Spleen (tissue), 11 donors: ENCODE results near the gene TCF7. TPM values are rescaled to one million over a fixed set of nuclear protein-coding genes. Genes with fewer than 3 reads are reported as not detected.

Experiments
- DNase-seq: peaks from one replicate; pipeline ENCODE4 v3.0.0-alpha.2; 2020
- H3K27ac ChIP-seq, 8 donors: fragments of 200-600 bp; sonication (generic) in 7 of 8; 1 replicate in 4 of 8; 2 replicates in 4 of 8; pipeline versions ENCODE4 v1.5.0 to v1.8.0; 2016 to 2021; ENCODE audit warnings: inconsistent platforms in 4 of 8, mild to moderate bottlenecking in 4 of 8, moderate library complexity in 1 of 8
- H3K27me3 ChIP-seq, 7 donors: fragments of 200-600 bp; sonication (generic) in 6 of 7; replicated peaks in 1 of 7; 1 replicate in 4 of 7; 2 replicates in 3 of 7; pipeline versions ENCODE4 v1.5.0 to v1.8.0; 2016 to 2021; ENCODE audit warnings: inconsistent platforms in 3 of 7, mild to moderate bottlenecking in 1 of 7
- H3K36me3 ChIP-seq, 6 donors: fragments of 200-600 bp; sonication (generic) in 5 of 6; 1 replicate in 4 of 6; 2 replicates in 2 of 6; pipeline versions ENCODE4 v1.5.0 to v1.8.0; 2016 to 2021; ENCODE audit warnings: inconsistent platforms in 2 of 6
- H3K4me1 ChIP-seq, 6 donors: fragments of 200-600 bp; sonication (generic) in 5 of 6; 1 replicate in 3 of 6; 2 replicates in 3 of 6; pipeline versions ENCODE4 v1.5.0 to v1.8.0; 2016 to 2021; ENCODE audit warnings: inconsistent platforms in 3 of 6
- H3K4me3 ChIP-seq, 8 donors: fragments of 200-600 bp; sonication (generic) in 7 of 8; 1 replicate in 4 of 8; 2 replicates in 4 of 8; pipeline versions ENCODE4 v1.5.0 to v1.8.0; 2016 to 2021; ENCODE audit warnings: inconsistent platforms in 4 of 8, mild to moderate bottlenecking in 4 of 8, moderate library complexity in 2 of 8
- H3K9me3 ChIP-seq, 8 donors: fragments of 200-600 bp; sonication (generic) in 7 of 8; 1 replicate in 4 of 8; 2 replicates in 4 of 8; pipeline versions ENCODE4 v1.5.0 to v1.8.0; 2016 to 2021; ENCODE audit warnings: inconsistent platforms in 4 of 8
- POLR2A ChIP-seq, 3 donors: fragments of 450-650 bp; IDR thresholded peaks; one replicate each; pipeline ENCODE4 v1.5.1; 2017; ENCODE audit warnings: antibody characterized with exemption in 3 of 3, mild to moderate bottlenecking in 1 of 3
- POLR2AphosphoS5 ChIP-seq, 3 donors: sonication (generic); formaldehyde crosslinking; IDR thresholded peaks; one replicate each; pipeline ENCODE4 v1.5.1; 2017; ENCODE audit warnings: antibody characterized with exemption in 3 of 3
- WGBS, 5 donors: extraction: QIAGEN DNeasy Blood & Tissue Kit in 3 of 5; methylation state at CpG; one replicate each; pipeline versions ENCODE4 v1.1.5 to v1.1.7; 2013 to 2018; 5-methylcytosine and 5-hydroxymethylcytosine counted together
- intact Hi-C: fragments of 100-400 bp; cut with DNase I; formaldehyde crosslinking; loops from one replicate; pipeline ENCODE4 v1.15.0; 2023; ENCODE audit warnings: low total_unique reads
- polyA plus RNA-seq, 3 donors: library from polyadenylated mRNA; stranded (reverse); fragments of 200-250 nt; gene quantifications; one replicate each; pipeline ENCODE4 v1.2.1, GENCODE V29; 2013
- small RNA-seq, 4 donors: library from RNA; depleted of rRNA; stranded (forward); fragments of <200 nt; gene quantifications; one replicate each; pipeline ENCODE3, GENCODE V24; 2016
- total RNA-seq, 7 donors: library from RNA; depleted of rRNA in 3 of 7; stranded (reverse); fragments of >200 nt in 3 of 7; fragmentation: NEBNext Ultra II Directional in 4 of 7; extraction: Animal tissue kit (Norgen Biotek cat#: 25700) in 4 of 7; gene quantifications; one replicate each; pipeline versions ENCODE4 v1.1.0 to v1.2.1, GENCODE V29; 2016 to 2021
- TF ChIP-seq, protein P1 (sequence below), 11 experiments: fragments of 200-600 bp in 7 of 11; fragments of 450-650 bp in 4 of 11; sonication (generic) in 4 of 11; IDR thresholded peaks in 8 of 11; conservative IDR thresholded peaks in 3 of 11; 1 replicate in 7 of 11; 2 replicates in 4 of 11; pipeline versions ENCODE4 v1.4.0 to v1.8.0; 2016 to 2021; ENCODE audit warnings: antibody characterized with exemption in 11 of 11, inconsistent platforms in 4 of 11, mild to moderate bottlenecking in 1 of 11
- donor health status: healthy with polysubstance abuse.
- donor health status: DM: no; HTN: no; CAD: no; lungs with moderate emphysema.
- donor health status: DM: no; HTN: no; CAD: no.
- donor health status: Bipolar disorder and iron deficiency.
- donor health status: healthy.
- donor health status: DM: no; HTN: no; CAD: no.
- donor health status: DM: yes; HTN: yes; CAD: no.

TCF7 gene
- total and polyA plus RNA-seq, 10 donors = 13.7 to 88.3 (median 36.8) TPM

- no peak for DNase-seq
- Histone ChIP-seq H3K9me3 (no peaks in the 10 kb centered on the region), H3K4me3 (no peak overlapping the region), H3K27me3 (no peaks in the 10 kb centered on the region), H3K4me1 (no peaks in the 10 kb centered on the region), H3K36me3 (peaks cover 3 to 60% (median 51%) of the 10 kb centered on the region in 6 donors), H3K27ac (no peak overlapping the region)
- WGBS, 5 donors = 76 to 88% (median 79%) methylated on average over 5 of the region's 5 CpGs
- TF ChIP-seq, protein P1, sequence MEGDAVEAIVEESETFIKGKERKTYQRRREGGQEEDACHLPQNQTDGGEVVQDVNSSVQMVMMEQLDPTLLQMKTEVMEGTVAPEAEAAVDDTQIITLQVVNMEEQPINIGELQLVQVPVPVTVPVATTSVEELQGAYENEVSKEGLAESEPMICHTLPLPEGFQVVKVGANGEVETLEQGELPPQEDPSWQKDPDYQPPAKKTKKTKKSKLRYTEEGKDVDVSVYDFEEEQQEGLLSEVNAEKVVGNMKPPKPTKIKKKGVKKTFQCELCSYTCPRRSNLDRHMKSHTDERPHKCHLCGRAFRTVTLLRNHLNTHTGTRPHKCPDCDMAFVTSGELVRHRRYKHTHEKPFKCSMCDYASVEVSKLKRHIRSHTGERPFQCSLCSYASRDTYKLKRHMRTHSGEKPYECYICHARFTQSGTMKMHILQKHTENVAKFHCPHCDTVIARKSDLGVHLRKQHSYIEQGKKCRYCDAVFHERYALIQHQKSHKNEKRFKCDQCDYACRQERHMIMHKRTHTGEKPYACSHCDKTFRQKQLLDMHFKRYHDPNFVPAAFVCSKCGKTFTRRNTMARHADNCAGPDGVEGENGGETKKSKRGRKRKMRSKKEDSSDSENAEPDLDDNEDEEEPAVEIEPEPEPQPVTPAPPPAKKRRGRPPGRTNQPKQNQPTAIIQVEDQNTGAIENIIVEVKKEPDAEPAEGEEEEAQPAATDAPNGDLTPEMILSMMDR (IDR thresholded peaks at IDR 0.05 in 8 of 11, conservative IDR thresholded peaks at IDR 0.05 in 3 of 11) = no peak
- no peak for TF ChIP-seq POLR2AphosphoS5 (IDR thresholded peaks at IDR 0.05)
- no peak for TF ChIP-seq POLR2A (IDR thresholded peaks at IDR 0.05)
- intact Hi-C loops = no loop called here
Measured at GRCh38 chr5:134195666-134196065, 81.2 kb downstream of the TCF7 start.

Small RNA genes within 50 kb of the gene (small RNA-seq; reads per million reads assigned to genes)
- 0 reads per million in 4 donors for gene AC008608.1

Other genes with a start within 250 kb of the TCF7 start
- 10 to 100 TPM; 25.4 to 49.6 (median 28.6) TPM for gene C5orf15, start 146.1 kb upstream of the TCF7 start, total RNA-seq
- gene C5orf15, start 146.1 kb upstream of the TCF7 start, polyA plus RNA-seq = 10 to 100 TPM; 28.1 to 28.8 (median 28.4) TPM
- 100 to 1,000 TPM in 1 of 7 donors, 10 to 100 TPM in 6; 69.2 to 100 (median 86.4) TPM for gene VDAC1, start 109.7 kb upstream of the TCF7 start, total RNA-seq
- gene VDAC1, start 109.7 kb upstream of the TCF7 start, polyA plus RNA-seq = 10 to 100 TPM; 53.3 to 84.0 (median 76.2) TPM
- gene SKP1, start 62.3 kb downstream of the TCF7 start, total RNA-seq = 100 to 1,000 TPM; 121 to 246 (median 193) TPM
- gene SKP1, start 62.3 kb downstream of the TCF7 start, polyA plus RNA-seq = 100 to 1,000 TPM; 142 to 354 (median 228) TPM
- 100 to 1,000 TPM in 6 of 7 donors, 10 to 100 TPM in 1; 94.3 to 175 (median 107) TPM for gene PPP2CA, start 111.4 kb downstream of the TCF7 start, total RNA-seq
- gene PPP2CA, start 111.4 kb downstream of the TCF7 start, polyA plus RNA-seq = 10 to 100 TPM; 23.5 to 35.5 (median 33.6) TPM